Brain pericyte (primary cell): ENCODE measurements around the gene SLC9A7.

Experiments
- DNase-seq: peaks from one replicate; pipeline ENCODE4 v3.0.0-alpha.2; 2012; ENCODE audit warnings: low read depth, low spot score

Gene SLC9A7

GRCh38 chrX:46610070-46610658 lies 148.8 kb downstream of the SLC9A7 start:
- DNase-seq, result no peak

GRCh38 chrX:46607916-46608315 lies 151.0 kb downstream of the SLC9A7 start:
- DNase-seq, result no peak

- DNase-seq, result no peak
Measured at GRCh38 chrX:46602468-46603102, 156.3 kb downstream of the SLC9A7 start.

- DNase-seq, result no peak
Measured at GRCh38 chrX:46601283-46601682, 157.6 kb downstream of the SLC9A7 start.

GRCh38 chrX:46599051-46599560 lies 159.8 kb downstream of the SLC9A7 start:
- no peak for DNase-seq

GRCh38 chrX:46597771-46598170 lies 161.1 kb downstream of the SLC9A7 start:
- DNase-seq, result no peak

GRCh38 chrX:46597208-46597607 lies 161.7 kb downstream of the SLC9A7 start:
- no peak for DNase-seq

GRCh38 chrX:46595084-46595483 lies 163.8 kb downstream of the SLC9A7 start:
- no peak for DNase-seq

GRCh38 chrX:46589977-46590723 lies 168.8 kb downstream of the SLC9A7 start:
- DNase-seq, result no peak

GRCh38 chrX:46588263-46588662 lies 170.7 kb downstream of the SLC9A7 start:
- DNase-seq, result no peak

- no peak for DNase-seq
Measured at GRCh38 chrX:46587753-46588171, 171.2 kb downstream of the SLC9A7 start.

- no peak for DNase-seq
Measured at GRCh38 chrX:46587158-46587557, 171.8 kb downstream of the SLC9A7 start.

- DNase-seq, result no peak
Measured at GRCh38 chrX:46584736-46585135, 174.2 kb downstream of the SLC9A7 start.

- no peak for DNase-seq
Measured at GRCh38 chrX:46582966-46583365, 176.0 kb downstream of the SLC9A7 start.

GRCh38 chrX:46582325-46582724 lies 176.6 kb downstream of the SLC9A7 start:
- no peak for DNase-seq

GRCh38 chrX:46580613-46581012 lies 178.3 kb downstream of the SLC9A7 start:
- DNase-seq, result no peak

- no peak for DNase-seq
Measured at GRCh38 chrX:46579250-46579649, 179.7 kb downstream of the SLC9A7 start.

- no peak for DNase-seq
Measured at GRCh38 chrX:46577221-46578005, 181.5 kb downstream of the SLC9A7 start.

- no peak for DNase-seq
Measured at GRCh38 chrX:46576458-46576857, 182.5 kb downstream of the SLC9A7 start.

GRCh38 chrX:46575991-46576392 lies 182.9 kb downstream of the SLC9A7 start:
- no peak for DNase-seq

- no peak for DNase-seq
Measured at GRCh38 chrX:46575586-46575985, 183.3 kb downstream of the SLC9A7 start.
